NK-92 treated with Interleukin-12 subunit alpha and Interleukin-12 subunit beta, amount 100 ng/mL, for 24 hours (cell line): ENCODE results near the gene PMPCA.

ENCODE experiments used
- DNase-seq: peaks from one replicate; lab custom pipeline; 2025; lab: John Stamatoyannopoulos, UW

Gene PMPCA

GRCh38 chr9:136373300-136374182, 36.9 kb upstream of the PMPCA start, which contains the start of gene CARD9:
Gene CARD9, minus strand, starts transcription at chr9:136373669. Its CDS starts 1,591 bp downstream, at chr9:136372078.
- no peak for DNase-seq

- no peak for DNase-seq
Measured at GRCh38 chr9:136374183-136374575, 36.3 kb upstream of the PMPCA start.

- DNase-seq, result no peak
Measured at GRCh38 chr9:136375096-136375495, 35.4 kb upstream of the PMPCA start.

GRCh38 chr9:136376457-136376856, 34.0 kb upstream of the PMPCA start:
- DNase-seq, result no peak

GRCh38 chr9:136377341-136378169, 32.9 kb upstream of the PMPCA start:
- no peak for DNase-seq

GRCh38 chr9:136378170-136379002, 32.1 kb upstream of the PMPCA start:
- DNase-seq, result no peak

GRCh38 chr9:136379003-136379287, 31.5 kb upstream of the PMPCA start:
- no peak for DNase-seq

- no peak for DNase-seq
Measured at GRCh38 chr9:136379401-136379800, 31.1 kb upstream of the PMPCA start.

GRCh38 chr9:136379891-136380290, 30.6 kb upstream of the PMPCA start:
- no peak for DNase-seq

GRCh38 chr9:136380381-136380780, 30.1 kb upstream of the PMPCA start:
- DNase-seq, result no peak

- DNase-seq, result no peak
Measured at GRCh38 chr9:136381311-136381710, 29.1 kb upstream of the PMPCA start.

GRCh38 chr9:136381966-136382513, 28.4 kb upstream of the PMPCA start:
- no peak for DNase-seq

GRCh38 chr9:136383436-136383835, 27.0 kb upstream of the PMPCA start:
- DNase-seq, result no peak

GRCh38 chr9:136385015-136385414, 25.4 kb upstream of the PMPCA start:
- no peak for DNase-seq

GRCh38 chr9:136386018-136386417, 24.4 kb upstream of the PMPCA start:
- no peak for DNase-seq

GRCh38 chr9:136387217-136387616, 23.2 kb upstream of the PMPCA start:
- no peak for DNase-seq

- DNase-seq, result no peak
Measured at GRCh38 chr9:136389396-136389795, 21.1 kb upstream of the PMPCA start.

GRCh38 chr9:136391737-136392537, 18.5 kb upstream of the PMPCA start:
- DNase-seq, result no peak

- no peak for DNase-seq
Measured at GRCh38 chr9:136392538-136393449, 17.7 kb upstream of the PMPCA start.

GRCh38 chr9:136393531-136393930, 16.9 kb upstream of the PMPCA start:
- no peak for DNase-seq
